Measurements from ENCODE around the gene THTPA. TPM values are rescaled to one million over a fixed set of nuclear protein-coding genes. Genes with fewer than 3 reads are reported as not detected.
A peak's percentile ranks its signal among the peaks of the same experiment; 100 is the strongest.

The THTPA gene
- total and polyA plus RNA-seq, 2 of the 13 experiments (the other 11 are each of a cell fraction or from before 2014, with no cell fraction given): 7.4 to 8.7 TPM

- ChIA-PET CTCF (ENCODE audit: low intra/inter-chr PET ratio, low total read pairs) (interaction anchor here (0.7 to 1.9 kb wide), 5 partner anchors 10 to 343 kb away, joined by 3 to 5 read pairs (median 3); partner anchors contain the start of gene JPH4), POLR2A (interaction anchor here (0.9 to 6.5 kb wide), 22 partner anchors 10 to 546 kb away, joined by 3 to 113 read pairs (median 5); partner anchors contain the start of genes DCAF11, DHRS2, NRL and PABPN1)
- no peak for ATAC-seq
- H3K27ac ChIP-seq (ENCODE audit: extremely low read length, insufficient read depth, low read length): peak overlapping the region; percentile 41
- TSS peak; percentile 70 for BruUV-seq (replicated peaks)
- peaks cover 7% of the 10 kb centered on the region for H3K79me2 ChIP-seq (ENCODE audit: insufficient read depth, low read length)
- 29% methylated on average over 2 of the region's 2 CpGs for WGBS (ENCODE audit: low lambda C conversion rate)
- intact Hi-C loops (cut with micrococcal nuclease; ENCODE audit: unreplicated experiment): loop anchor here (1.0 to 5.0 kb wide), 2 partner anchors 13 to 344 kb away; no protein-coding TSS in a partner anchor
- in situ Hi-C loops (cut with HindIII; ENCODE audit: extremely low pct_ligation_motif_present, low pct_unique_long_range_greater_than_20kb): no loop called here
- peaks cover 2% of the 10 kb centered on the region; the same call in 1 of the 2 replicates for H4K20me1 ChIP-seq (ENCODE audit: insufficient read depth, low read length)
- H3K9ac ChIP-seq (ENCODE audit: insufficient read depth, low read depth, low read length): peak overlapping the region; percentile 69
- no peaks in the 10 kb centered on the region for H3K9me3 ChIP-seq (ENCODE audit: low read length)
- peaks cover 56% of the 10 kb centered on the region for H3K4me1 ChIP-seq (ENCODE audit: insufficient read depth, low read length)
- no peak overlapping the region for H2AFZ ChIP-seq (ENCODE audit: low read length)
- H3K36me3 ChIP-seq (replicated peaks in 1 of 2; ENCODE audit: control insufficient read depth in 1 of 2, insufficient read depth in 2 of 2, low read length in 2 of 2): peaks cover 20 to 33% of the 10 kb centered on the region in 2 experiments
- peak overlapping the region; percentile 85 for H3K4me2 ChIP-seq (ENCODE audit: low read depth, low read length)
- peaks cover 2 to 8% of the 10 kb centered on the region in 2 experiments; a peak in 2 of 5 replicates for H3K27me3 ChIP-seq (ENCODE audit: control insufficient read depth in 1 of 2, insufficient read depth in 2 of 2, low read length in 2 of 2)
- FAIRE-seq: no peak
- peak overlapping the region; percentile 68 to 88 (median 70) for H3K4me3 ChIP-seq (replicated peaks in 1 of 3; ENCODE audit: insufficient read depth in 1 of 3, low read depth in 2 of 3, low read length in 3 of 3)
- DNase-seq (ENCODE audit: low spot score): no peak
- TF ChIP-seq MZF1 (CRISPR knock-in tag; IDR thresholded peaks at IDR 0.05; ENCODE audit: borderline replicate concordance) (peak; percentile 21; the same call in 1 of the 2 replicates), GFI1 (CRISPR knock-in tag; IDR thresholded peaks at IDR 0.05; ENCODE audit: borderline replicate concordance) (0 out of 2 replicates have a peak, but pooled peaks have one; percentile 41), ZNF12 (CRISPR knock-in tag; IDR thresholded peaks at IDR 0.05) (0 out of 2 replicates have a peak, but pooled peaks have one; percentile 23), FOXA3 (CRISPR knock-in tag; IDR thresholded peaks at IDR 0.05) (no peak), ZNF281 (CRISPR knock-in tag; IDR thresholded peaks at IDR 0.05; ENCODE audit: borderline replicate concordance) (0 out of 2 replicates have a peak, but pooled peaks have one; percentile 28), TRAFD1 (CRISPR knock-in tag; IDR thresholded peaks at IDR 0.05; ENCODE audit: borderline replicate concordance) (peak; percentile 90; the same call in 1 of the 2 replicates), ZSCAN22 (CRISPR knock-in tag; IDR thresholded peaks at IDR 0.05) (peak; percentile 20; the same call in 1 of the 2 replicates), ZBTB39 (CRISPR knock-in tag; IDR thresholded peaks at IDR 0.05) (no peak), DPF2 (CRISPR knock-in tag; IDR thresholded peaks at IDR 0.05; ENCODE audit: borderline replicate concordance, low read depth) (0 out of 2 replicates have a peak, but pooled peaks have one; percentile 12), SALL1 (CRISPR knock-in tag; IDR thresholded peaks at IDR 0.05) (0 out of 2 replicates have a peak, but pooled peaks have one; percentile 17), MAZ (IDR thresholded peaks at IDR 0.05; ENCODE audit: borderline replicate concordance, low read depth, low read length) (no peak), MAZ (CRISPR knock-in tag; IDR thresholded peaks at IDR 0.05; ENCODE audit: low read depth) (no peak), ZNF615 (CRISPR knock-in tag; IDR thresholded peaks at IDR 0.05; ENCODE audit: borderline replicate concordance) (0 out of 2 replicates have a peak, but pooled peaks have one; percentile 35), ZIK1 (CRISPR knock-in tag; IDR thresholded peaks at IDR 0.05; ENCODE audit: borderline replicate concordance, low read depth) (0 out of 2 replicates have a peak, but pooled peaks have one; percentile 25), WIZ (CRISPR knock-in tag; IDR thresholded peaks at IDR 0.05) (peak; percentile 52; the same call in 1 of the 2 replicates), HHEX (CRISPR knock-in tag; IDR thresholded peaks at IDR 0.05) (0 out of 2 replicates have a peak, but pooled peaks have one; percentile 3)
These were observed 12.0 kb downstream of the THTPA start for GRCh38 chr14:23568021-23568599.

Data from HepG2 (cell line).